SHP77 treated with DMSO at 0.1 percent for 48 hours (cell line): Measurements from ENCODE around the gene BIN1.

Experiments used
- DNase-seq: peaks from one replicate; lab custom pipeline; 2025; lab: John Stamatoyannopoulos, UW

The BIN1 gene

GRCh38 chr2:127057371-127058245 lies 49.3 kb downstream of the BIN1 start:
- DNase-seq: no peak

DNA sequence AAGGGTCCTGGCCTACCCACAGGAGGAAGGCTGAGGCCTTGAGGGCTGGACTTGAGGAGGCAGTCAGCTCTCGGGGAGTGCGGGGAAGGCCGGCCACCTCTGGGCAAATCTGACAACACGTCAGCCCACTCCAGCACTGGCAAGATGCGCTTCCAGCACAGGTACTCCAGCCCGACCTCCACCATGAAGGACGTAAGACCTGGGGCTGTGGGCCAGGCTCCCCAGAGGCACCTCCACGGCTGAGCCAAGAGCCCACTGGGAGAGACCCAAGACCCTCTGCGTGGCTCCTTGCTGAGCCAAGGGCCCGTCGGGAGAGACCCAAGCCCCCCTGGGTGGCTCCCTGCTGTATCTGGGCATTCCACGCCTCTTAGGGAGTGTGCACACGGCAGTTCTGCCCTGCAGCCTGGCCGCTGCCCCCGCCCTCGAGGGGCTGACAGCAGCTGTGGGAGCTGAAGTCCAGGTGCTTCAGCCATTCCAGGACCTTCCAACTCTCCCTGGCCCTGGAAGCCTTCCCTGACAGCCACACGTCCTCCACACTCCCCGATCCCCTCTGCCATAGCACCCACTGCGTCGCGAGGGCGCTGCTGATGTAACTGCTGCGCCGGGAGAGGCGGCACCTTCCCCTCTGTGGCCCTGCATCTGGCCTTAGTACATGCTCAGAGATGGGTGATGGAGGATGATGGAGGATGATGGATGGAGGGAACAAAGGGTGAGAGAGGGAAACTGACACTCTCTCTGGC lies 50.2 kb downstream of the BIN1 start:
- DNase-seq: no peak

GRCh38 chr2:127056086-127056485 lies 50.9 kb downstream of the BIN1 start:
- DNase-seq: no peak

DNA sequence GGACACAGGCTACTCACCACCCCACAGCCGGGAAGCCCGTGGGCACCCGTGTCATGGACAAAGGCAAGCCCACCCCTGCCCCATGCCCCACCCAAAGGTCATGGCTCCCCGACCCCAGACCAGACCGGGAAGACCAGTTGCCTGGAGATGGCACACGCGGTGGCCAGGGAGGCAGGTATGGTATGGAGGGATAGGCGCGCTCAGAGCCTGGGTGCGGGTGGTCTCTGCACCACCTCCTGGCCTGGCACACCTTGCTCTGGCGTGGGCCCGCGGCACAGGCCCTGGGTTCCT lies 51.2 kb downstream of the BIN1 start:
- no peak for DNase-seq

- DNase-seq: no peak
These were observed 51.8 kb downstream of the BIN1 start for GRCh38 chr2:127054996-127055785.

- no peak for DNase-seq
These were observed 52.4 kb downstream of the BIN1 start for GRCh38 chr2:127054604-127054930.

- DNase-seq: no peak
These were observed 53.0 kb downstream of the BIN1 start for GRCh38 chr2:127053731-127054603.

DNA sequence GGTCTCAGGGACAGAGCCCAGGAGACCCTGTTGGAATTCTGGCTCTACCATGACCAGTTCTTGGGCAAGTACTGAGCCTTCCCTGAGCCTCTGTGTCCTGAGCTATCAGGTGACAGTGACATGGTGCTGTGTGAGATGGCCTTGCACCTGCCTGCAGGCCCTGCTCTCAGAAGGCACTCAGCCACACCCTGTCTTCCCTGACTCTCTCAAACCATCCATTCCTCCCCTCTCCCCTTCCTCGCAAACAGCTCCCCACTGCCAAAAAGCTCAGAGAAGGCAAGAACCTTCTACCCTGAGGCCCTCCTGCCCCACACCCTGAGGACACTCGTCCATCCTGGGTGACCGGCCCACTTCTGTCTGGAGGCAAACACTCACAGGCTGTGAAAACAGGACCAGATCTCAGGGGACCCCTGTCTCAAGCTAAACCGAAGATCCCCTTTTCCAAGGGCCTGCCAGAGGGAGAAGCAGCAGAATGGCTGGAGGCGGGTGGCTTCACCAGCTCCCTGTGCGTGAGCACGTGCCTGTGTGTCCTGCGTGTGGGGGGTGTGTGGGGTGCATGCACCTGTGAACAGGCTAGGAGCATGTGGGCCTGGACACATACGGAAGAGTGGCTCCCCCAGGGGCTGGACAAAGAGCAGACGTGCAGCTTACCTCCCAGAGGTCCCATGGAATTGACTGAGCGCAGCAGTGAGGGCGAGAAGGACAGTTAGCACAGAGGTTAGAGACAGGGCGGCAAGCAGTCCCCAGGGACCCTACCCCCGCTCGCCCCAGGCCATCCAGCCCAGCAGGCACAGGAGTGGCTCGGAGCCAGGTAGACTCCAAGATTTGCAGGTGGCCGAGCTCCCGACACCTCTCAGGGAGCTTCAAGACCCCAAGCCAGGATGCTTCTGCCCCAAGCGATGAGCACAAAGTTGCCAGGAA lies 53.9 kb downstream of the BIN1 start:
- no peak for DNase-seq

DNA sequence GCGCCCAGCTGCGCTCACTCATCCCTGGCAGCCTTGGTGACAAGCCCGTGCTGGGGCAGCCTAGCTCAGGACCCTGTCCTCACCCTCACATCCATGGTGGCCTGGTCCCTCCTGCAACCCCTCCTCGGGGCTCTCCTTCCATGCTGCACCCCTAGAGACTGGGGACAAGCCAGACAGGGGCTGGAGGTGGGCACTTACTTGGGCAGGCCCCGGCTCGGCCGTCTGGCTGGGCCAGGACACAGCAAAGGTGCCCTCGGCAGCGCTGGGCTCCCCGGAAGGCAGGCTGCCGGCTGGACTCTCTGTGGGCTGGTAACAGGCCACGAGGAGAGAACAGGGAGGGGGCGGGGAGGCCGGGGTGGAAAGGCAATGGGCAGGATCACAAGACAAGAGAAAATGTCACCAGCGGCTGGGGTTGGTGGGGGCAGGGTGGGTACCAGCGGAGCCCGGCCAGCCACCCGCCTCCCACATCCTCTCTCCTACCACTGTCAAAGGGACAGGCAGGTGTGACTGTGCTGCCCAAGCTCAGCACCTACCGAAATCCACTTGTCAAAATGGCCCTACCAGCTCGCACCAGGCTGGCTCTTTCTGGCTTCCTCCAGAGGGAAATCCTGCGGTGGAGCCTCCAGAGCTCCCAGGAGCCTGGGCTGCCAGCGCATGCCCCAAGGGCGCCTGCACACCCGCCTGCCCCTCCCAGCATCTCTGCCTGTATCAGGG lies 54.7 kb downstream of the BIN1 start:
- no peak for DNase-seq

GRCh38 chr2:127051116-127052056 lies 55.6 kb downstream of the BIN1 start:
- no peak for DNase-seq

DNA sequence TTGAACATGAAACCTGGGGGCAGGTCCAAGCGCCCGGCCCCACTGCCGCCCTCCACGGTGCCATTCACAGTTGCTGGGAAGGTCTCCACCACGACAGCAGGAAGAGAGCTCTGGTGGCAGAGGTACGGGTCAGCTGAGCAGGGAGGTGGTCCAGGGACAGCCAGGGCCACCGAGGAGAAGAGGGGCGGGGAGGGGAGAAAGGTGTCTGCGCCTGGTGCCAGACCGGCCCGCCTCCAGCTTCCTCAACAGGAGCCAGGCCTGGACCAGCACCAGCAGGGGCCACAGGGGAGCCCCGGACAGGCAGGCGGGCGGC lies 56.2 kb downstream of the BIN1 start:
- no peak for DNase-seq

GRCh38 chr2:127049927-127050802 lies 56.8 kb downstream of the BIN1 start:
- peak; percentile 18 for DNase-seq

- no peak for DNase-seq
These were observed 57.7 kb downstream of the BIN1 start for GRCh38 chr2:127048969-127049897.

- DNase-seq: no peak
These were observed 58.4 kb downstream of the BIN1 start for GRCh38 chr2:127048618-127048935.

DNA sequence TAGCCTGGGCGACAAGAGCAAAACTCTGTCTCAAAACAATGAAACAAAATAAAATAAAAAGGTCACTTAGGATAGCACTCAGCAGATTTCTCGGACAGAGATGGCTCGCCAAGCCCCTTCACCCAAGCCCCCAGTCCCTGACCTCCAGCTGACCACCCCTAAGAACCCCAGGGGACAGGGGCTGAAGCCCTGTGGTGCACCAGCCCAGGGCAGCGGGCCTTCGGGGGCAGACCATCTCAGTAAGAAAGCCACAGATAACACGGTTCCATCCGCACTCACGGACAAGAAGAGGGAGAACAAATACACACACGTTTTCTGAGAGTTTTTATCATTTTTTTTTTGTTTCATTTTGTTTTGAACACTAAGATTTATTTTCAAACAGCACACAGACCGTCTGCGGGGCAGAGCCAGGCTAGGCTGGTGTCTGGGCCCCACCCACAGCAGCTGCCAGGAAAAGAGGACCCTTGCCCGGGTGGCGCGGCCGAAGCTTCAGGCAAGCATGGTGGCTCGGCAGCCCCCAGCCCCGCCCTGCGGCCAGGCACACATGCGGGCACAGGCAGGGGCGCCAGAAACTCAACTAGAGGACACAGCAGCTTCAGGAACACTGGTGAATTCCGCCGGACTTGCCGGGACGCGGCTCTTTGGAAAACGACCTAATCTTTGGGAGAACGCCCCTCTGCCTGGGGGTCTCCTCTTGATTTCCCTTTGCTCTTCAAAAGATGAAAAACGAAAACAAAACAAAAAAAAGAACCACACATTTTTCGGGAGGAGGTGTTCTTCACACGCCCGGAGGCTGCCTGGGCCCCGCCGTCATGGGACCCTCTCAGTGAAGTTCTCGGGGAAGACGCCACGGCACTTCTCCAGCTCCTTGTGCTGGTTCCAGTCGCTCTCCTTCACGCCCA lies 59.0 kb downstream of the BIN1 start:
- no peak for DNase-seq

DNA sequence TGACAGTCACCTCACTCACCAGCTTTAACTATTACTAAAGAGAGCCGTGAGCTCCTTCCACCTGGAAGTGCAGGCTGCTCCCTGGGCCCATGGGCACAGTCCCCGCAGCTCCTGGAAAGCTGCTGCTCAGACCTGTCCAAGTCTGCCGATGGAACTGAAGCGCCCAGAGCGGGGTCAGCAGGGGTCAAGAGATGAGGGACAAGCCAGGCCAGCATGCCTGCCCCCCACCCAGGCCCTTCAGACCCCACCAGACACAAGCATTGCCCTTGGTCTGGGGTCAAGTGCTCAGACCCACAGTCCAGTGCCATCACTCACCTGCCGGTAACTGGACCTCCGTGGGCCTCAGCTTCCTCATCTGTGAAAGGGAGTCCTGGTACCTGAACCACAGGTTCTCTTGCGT lies 59.9 kb downstream of the BIN1 start:
- DNase-seq: no peak
